ENCODE results near the gene ACY1.
"Not testable (repeated sequence)": the region's sequence is repeated elsewhere in the genome, so short reads cannot be mapped to it uniquely, and the experiment has no call there.

Gene ACY1

DNA sequence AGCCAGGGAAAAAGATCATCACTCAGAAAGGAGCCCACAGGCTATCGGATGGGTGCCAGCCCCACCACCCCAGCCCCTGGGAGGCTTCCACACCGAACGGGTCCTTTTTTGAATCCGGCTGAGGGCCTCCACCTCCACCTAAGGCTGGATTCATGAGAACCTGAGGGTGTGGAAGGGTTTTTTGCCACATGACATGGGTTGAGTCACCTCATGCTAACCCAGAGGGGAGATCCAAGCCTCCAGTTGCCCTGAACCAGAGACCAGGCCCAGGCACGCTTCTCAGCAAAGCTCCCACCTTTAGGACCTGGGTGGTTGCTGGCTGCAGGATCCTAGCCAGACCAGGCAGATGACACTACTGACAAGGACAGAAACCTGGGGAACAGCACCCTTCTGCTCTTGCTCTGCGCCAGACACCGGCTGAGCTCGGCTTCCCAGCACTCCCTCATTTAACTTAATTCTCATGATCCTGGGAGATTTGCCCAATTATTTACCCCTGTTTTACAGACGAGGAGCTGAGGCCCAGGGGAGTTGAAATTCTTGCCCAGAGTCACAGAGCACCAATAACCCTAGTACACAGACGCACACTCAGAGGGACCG lies 47.5 kb downstream of the ACY1 start:
- no peak for DNase-seq

DNA sequence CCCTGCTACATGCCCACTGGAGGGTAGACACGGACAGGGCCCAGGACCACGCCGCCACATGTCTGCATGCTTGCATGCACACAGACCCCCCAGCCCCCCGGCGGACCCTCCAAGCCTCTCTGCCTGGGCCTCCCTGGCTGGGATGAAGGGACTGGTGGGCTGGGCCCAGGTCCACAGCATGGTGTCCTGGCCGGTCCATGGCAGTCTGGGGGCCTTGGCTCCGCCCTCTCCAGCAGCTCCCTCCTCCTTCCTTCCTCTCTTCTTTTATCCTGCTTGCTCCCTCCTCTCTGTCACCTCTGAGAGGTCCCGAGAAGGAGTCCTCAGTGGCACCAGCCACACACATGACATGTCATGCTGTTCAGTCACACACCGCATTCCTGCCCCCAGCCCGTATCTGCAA lies 48.6 kb downstream of the ACY1 start:
- DNase-seq, result no peak

DNA sequence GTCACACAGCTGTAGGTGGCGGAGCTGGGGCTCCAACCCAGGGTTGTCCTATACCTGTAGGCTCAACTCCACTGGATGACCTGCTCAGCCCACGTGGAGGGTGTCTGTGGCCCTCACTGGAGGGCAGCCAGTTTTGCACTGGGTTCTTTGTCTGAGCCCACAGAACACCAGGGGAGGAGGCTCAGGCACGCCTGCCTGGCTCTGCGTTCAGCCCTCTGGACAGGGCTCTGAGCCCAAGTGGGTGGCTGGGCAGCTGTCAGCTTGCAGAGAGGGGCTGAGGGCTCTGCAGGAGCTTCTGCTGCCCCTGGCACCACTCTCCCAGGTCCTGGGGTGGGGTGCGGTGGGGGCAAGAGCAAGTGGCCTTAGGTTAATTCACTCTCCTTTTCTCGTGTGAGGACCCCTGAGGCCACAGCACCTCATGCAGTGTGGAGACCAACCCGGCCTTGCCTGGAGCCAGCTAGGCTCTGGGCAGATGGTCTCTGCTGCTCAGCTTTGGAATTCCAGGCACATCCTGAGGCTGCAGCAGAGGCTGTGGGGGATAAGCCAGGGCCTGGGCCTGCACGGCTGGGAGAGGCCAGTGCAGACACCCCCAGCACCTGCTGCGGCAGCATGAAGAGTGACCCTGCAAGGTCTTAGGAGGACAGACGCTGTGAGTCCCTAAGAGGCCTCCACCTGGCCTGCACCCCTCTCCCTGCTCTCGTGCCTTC lies 49.5 kb downstream of the ACY1 start:
- no peak for DNase-seq

DNA sequence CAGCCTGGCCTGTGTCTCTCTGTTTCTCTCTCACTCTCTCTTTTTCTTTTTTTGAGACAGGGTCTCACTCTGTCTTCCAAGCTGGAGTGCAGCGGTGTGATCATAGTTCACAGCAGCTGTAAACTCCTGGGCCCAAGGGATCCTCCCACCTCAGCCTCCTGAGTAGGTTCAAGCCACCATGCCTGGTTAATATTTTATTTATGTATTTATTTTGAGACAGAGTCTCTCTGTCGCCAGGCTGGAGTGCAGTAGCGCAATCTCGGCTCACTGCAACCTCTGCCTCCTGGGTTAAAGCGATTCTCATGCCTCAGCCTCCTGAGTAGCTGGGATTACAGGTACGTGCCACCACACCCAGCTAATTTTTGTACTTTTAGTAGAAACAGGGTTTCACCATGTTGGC lies 50.4 kb downstream of the ACY1 start:
- DNase-seq, result not testable (repeated sequence)

DNA sequence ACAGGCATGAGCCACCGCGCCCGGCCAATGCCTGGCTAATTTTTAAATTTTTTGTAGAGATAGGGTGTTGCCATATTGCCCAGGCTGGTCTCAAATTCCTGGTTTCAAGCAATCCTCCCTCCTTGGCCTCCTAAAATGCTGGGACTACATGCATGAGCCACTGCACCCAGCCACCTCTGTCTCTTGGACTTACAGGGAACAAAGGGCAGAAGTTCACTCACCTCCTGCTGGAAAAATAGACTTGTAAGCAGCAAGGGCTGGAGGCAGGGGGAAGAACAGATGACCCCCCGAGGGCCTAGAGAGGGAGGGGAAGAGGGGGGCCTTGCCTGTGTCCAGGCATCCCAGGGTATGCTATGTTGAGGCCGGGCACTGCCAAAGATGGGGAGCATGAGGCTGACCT lies 50.9 kb downstream of the ACY1 start:
- DNase-seq, result no peak

DNA sequence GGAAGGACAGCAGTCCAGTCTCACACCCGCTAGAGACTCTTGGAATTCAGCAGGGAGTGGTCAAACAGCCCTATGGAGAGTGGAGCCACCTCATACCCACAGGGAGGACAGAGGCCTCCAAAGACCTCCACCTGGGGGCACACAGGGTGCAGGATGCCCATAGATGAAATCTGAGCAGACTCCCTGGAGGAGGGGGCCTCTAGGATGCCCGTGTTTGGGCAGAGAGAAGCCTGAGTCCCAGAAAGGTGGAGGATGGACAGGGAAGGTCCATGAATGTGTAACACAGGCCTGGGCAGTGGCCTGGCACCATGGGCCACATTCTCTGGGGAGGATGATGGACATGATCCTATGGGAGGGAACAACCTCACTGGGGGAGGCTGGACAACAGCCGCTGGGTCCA lies 51.3 kb downstream of the ACY1 start:
- no peak for DNase-seq

DNA sequence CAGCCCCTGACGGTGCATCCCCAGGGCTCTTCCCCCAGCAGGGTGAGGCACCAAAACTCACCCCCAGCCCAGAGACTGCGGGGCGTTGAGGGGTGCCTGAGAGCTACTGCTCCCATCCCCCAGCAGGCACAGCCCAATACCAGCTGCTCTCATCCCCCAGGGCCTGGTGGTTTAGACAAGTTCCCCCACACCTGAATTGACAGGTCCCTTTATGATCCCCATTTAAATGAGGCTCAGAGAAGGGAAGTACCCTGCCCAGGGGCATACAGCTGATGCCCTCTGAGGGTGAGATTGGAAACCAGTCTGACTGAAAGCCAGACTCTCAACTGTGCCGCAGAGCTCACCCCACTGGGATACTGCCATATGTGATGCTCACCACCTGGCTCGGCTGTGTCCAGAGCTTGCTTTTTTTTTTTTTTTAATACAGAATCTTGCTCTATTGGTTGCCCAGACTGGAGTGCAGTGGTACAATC lies 52.9 kb downstream of the ACY1 start:
- no peak for DNase-seq

DNA sequence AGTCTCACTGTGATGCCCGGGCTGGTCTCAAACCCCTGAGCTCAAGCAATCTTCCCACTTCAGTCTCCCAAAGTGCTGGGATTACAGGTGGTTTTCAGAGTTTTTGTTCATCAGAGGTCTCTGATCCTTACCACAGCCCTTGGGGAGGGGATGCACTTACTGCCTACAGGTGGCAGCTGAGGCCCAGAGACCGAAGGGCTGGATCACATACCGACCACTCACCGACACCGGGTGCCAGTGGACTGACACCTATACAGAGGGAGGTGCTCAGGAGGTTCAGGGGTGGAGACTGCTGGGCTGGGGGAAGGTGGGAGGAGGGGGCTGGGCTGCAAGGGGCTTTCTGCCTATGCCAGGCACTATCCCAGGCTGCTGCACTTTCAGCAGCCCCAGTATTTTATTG lies 53.5 kb downstream of the ACY1 start:
- no peak for DNase-seq

DNA sequence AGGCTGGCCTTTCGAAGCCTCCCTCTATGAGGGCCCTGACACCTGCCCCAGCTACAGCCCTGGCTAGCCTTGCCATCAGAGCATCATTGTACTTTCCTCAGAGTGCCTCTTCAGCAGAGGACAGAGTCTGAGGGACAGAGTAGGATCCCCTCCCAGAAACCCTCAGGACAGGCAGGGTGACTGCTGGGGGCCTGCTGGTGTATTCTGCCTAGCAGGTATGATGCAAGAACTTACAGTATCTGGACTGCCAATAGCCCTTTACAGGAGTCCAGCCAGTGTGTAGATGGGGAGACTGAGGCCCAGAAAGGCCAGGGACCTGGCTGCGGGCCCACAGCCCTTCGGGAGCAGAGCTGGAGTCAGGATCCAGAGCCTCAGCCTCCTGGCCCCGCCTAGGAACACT lies 54.0 kb downstream of the ACY1 start:
- DNase-seq, result no peak

DNA sequence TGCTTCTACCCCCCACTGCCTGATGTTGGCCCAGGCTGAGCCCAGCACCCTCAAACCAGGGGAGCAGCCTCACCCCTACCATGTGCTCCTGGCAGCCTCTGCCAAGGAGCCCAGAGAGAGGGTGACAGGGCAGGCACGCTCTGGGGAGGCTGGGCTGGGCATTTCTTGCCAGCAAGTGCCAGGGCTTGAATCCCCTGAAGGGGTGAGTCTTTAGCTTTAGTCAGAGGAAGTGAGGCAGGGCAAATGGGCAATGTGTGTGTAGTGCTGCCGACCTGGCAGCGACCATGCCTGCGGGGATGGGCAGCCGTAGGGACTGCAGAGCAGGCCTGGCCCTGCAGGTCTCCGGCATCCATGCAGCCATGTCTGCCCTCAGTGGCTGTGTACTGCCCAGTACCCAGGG lies 54.9 kb downstream of the ACY1 start:
- DNase-seq, result no peak
